Heart right ventricle (tissue), 16 donors: ENCODE measurements around the gene SLC16A10. TPM values are rescaled to one million over a fixed set of nuclear protein-coding genes. Genes with fewer than 3 reads are reported as not detected.
"Not testable (repeated sequence)": the region's sequence is repeated elsewhere in the genome, so short reads cannot be mapped to it uniquely, and the experiment has no call there.

Experiments used
- ATAC-seq, 8 donors: fragments of 200-7000 bp; cut with Tn5 transposase; one replicate each; pipeline ENCODE4 v1.9.1; 2020; ENCODE audit warnings: mild to moderate bottlenecking in 8 of 8, moderate library complexity in 8 of 8, moderate number of reproducible peaks in 1 of 8
- DNase-seq, 2 donors: peaks; one replicate each; pipeline ENCODE4 v3.0.0-alpha.2; 2020
- H3K27ac ChIP-seq, 10 donors: fragments of 200-600 bp; sonication (generic) in 2 of 10; one replicate each; pipeline versions ENCODE4 v1.5.0 to v1.8.0; 2020 to 2022; ENCODE audit warnings: mild to moderate bottlenecking in 3 of 10
- H3K27me3 ChIP-seq, 7 donors: fragments of 200-600 bp; one replicate each; pipeline ENCODE4 v1.8.0; 2021 to 2022; ENCODE audit warnings: mild to moderate bottlenecking in 2 of 7
- H3K36me3 ChIP-seq, 9 donors: fragments of 200-600 bp; sonication (generic) in 1 of 9; one replicate each; pipeline versions ENCODE4 v1.5.0 to v1.8.0; 2020 to 2022; ENCODE audit warnings: mild to moderate bottlenecking in 2 of 9
- H3K4me1 ChIP-seq, 9 donors: fragments of 200-600 bp; sonication (generic) in 1 of 9; one replicate each; pipeline versions ENCODE4 v1.5.0 to v1.8.0; 2020 to 2022; ENCODE audit warnings: mild to moderate bottlenecking in 4 of 9
- H3K4me3 ChIP-seq, 10 donors: fragments of 200-600 bp; sonication (generic) in 2 of 10; one replicate each; pipeline versions ENCODE4 v1.5.0 to v1.8.0; 2020 to 2022; ENCODE audit warnings: mild to moderate bottlenecking in 7 of 10, moderate library complexity in 2 of 10
- H3K9me3 ChIP-seq, 11 donors: fragments of 200-600 bp in 10 of 11; sonication (generic) in 2 of 11; one replicate each; pipeline versions ENCODE4 v1.5.0 to v1.8.0; 2013 to 2022; ENCODE audit warnings: mild to moderate bottlenecking in 2 of 11, control low read depth in 1 of 11, moderate library complexity in 1 of 11
- WGBS, 2 donors: extraction: QIAGEN DNeasy Blood & Tissue Kit; methylation state at CpG; one replicate each; pipeline ENCODE4 v1.1.7; 2013; ENCODE audit warnings: inconsistent platforms in 1 of 2; 5-methylcytosine and 5-hydroxymethylcytosine counted together
- intact Hi-C, 10 donors: fragments of 100-400 bp; cut with DNase I; formaldehyde crosslinking; loops; one replicate each; pipeline versions ENCODE4 v1.11.1 to v1.14.2; 2022
- polyA plus RNA-seq, 2 donors: library from polyadenylated mRNA; stranded (reverse); fragments of 200-250 nt; gene quantifications; one replicate each; pipeline ENCODE4 v1.2.3, GENCODE V29; 2013
- total RNA-seq, 10 donors: library from RNA; stranded (reverse); fragmentation: NEBNext Ultra II Directional in 3 of 10; extraction: Animal tissue kit (Norgen Biotek cat#: 25700) in 3 of 10; gene quantifications; one replicate each; pipeline versions ENCODE4 v1.2.1 to v1.2.4, GENCODE V29; 2021 to 2023
- TF ChIP-seq, protein P1 (sequence below), 9 donors: fragments of 200-600 bp; sonication (generic) in 2 of 9; IDR thresholded peaks; one replicate each; pipeline versions ENCODE4 v1.5.0 to v1.8.0; 2021 to 2022; ENCODE audit warnings: antibody characterized with exemption in 9 of 9, mild to moderate bottlenecking in 5 of 9, moderate library complexity in 1 of 9
- donor health status: Arrhythmogenic right ventricular cardiomyopathy.
- donor health status: ischemic (EF 13 %, LVEDD 7.1; RV severe dilation, severe dysfunction).
- donor health status: healthy with polysubstance abuse.
- donor health status: DM: no; HTN: yes; CAD: no.
- donor health status: DM: no; HTN: no; CAD: no.
- donor health status: ischemic (EF 25% LVEDD 6.9; RV normal size, moderate dysfunction).
- donor health status: ischemic (EF 25% LVEDD 5.7; RV mildly dilated, moderate dysfunction).
- donor health status: healthy.
- donor health status: DM: yes; HTN: yes; CAD: no.
- donor health status: Ischemic cardiomyopathy.
- donor health status: ischemic (EF 35%, LVEDD 5.7; RV mildly dilated, moderate dysfunction).
- donor health status: nonischemic (EF 11% LVEDD 7.7; RV severe dilation, severe dysfunction).
- donor health status: DM: yes; HTN: yes; CAD: no.
- donor health status: PGD.
- donor health status: ischemic (EF 29% LVEDD 5.4; RV normal size, mild dysfunction).
- donor health status: nonischemic (EF 23%, LVEDD 6.1; RV moderate dilation, normal function).

The SLC16A10 gene
- total and polyA plus RNA-seq, 12 donors, result 1.4 to 8.1 (median 5.7) TPM

DNA sequence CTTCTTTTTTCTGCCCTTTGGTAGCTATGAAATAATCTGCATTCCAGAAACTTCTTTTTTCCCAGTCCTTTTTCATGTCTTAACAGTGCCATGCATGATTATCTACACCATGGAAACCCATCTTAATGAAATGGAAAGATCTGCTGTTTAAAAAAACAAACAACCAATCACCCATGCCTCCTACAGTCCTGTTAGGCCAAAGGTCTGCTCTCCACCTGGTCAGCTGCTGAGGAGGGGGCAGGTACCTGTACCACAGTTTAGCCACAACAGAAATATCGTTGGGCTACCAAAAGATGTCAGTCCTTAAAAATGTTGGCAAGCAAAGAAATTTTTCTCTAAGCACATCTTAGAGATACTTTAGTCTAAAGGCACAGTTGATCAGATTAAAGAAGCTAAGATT is 112.6 kb downstream of the SLC16A10 start:
- Histone ChIP-seq H3K9me3 (no peaks in the 10 kb centered on the region), H3K36me3 (no peaks in the 10 kb centered on the region), H3K4me3 (no peak overlapping the region), H3K4me1 (peaks cover 0 to 22% (median 4%) of the 10 kb centered on the region in 9 donors), H3K27me3 (no peaks in the 10 kb centered on the region), H3K27ac (no peak overlapping the region)
- 52 to 53% methylated on average over 1 of the region's 1 CpG for WGBS, 2 donors
- intact Hi-C loops, result loop anchor here in 1 of 10 donors (10.0 kb wide), 1 partner anchor 675 kb away; no protein-coding TSS in a partner anchor
- TF ChIP-seq, protein P1, sequence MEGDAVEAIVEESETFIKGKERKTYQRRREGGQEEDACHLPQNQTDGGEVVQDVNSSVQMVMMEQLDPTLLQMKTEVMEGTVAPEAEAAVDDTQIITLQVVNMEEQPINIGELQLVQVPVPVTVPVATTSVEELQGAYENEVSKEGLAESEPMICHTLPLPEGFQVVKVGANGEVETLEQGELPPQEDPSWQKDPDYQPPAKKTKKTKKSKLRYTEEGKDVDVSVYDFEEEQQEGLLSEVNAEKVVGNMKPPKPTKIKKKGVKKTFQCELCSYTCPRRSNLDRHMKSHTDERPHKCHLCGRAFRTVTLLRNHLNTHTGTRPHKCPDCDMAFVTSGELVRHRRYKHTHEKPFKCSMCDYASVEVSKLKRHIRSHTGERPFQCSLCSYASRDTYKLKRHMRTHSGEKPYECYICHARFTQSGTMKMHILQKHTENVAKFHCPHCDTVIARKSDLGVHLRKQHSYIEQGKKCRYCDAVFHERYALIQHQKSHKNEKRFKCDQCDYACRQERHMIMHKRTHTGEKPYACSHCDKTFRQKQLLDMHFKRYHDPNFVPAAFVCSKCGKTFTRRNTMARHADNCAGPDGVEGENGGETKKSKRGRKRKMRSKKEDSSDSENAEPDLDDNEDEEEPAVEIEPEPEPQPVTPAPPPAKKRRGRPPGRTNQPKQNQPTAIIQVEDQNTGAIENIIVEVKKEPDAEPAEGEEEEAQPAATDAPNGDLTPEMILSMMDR (IDR thresholded peaks at IDR 0.05), result no peak
- DNase-seq (no peak), ATAC-seq (no peak)

DNA sequence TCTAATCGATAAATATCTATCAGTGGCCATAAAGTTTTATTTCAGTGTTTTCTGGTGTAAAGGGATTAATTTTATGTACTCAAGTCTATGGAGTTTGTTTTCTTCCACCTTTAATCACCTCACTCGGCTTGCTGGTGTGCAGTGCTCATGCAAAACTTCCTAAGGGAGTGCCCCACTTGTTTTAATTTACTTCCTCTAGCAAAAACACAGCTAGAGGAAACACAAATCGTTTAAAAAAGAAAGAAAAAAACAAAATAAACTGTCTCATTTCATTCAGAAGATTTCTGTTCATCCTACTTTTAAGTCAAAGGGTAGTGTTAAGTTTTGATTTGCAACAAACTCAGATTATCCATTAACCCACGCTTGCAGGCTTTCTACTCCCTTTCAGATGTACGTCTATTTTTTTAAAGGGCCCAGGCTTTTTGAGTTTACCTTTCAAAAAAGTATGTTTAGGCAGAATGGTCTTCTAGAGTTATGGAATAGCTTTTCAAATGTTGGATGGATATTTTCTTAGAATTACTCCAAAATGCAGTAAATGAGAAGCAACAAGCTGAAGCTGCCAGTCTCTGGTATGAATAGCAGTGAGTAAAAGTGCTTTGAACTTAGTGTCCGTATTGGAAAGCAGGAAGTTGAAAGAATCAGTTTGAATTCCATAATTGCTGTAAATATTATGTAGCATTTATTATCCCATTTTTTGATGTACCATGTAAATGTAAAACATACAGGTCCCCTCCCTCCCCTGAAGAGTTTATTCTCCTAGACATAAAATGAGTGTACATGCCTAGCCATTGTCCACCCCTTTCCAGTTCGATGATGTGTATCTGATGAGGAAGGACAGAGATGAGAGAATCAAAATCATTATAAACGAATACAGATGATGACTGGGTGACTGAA is 113.3 kb downstream of the SLC16A10 start:
- Histone ChIP-seq H3K4me1 (peaks cover 0 to 23% (median 4%) of the 10 kb centered on the region in 9 donors), H3K9me3 (no peaks in the 10 kb centered on the region), H3K4me3 (no peak overlapping the region), H3K27me3 (no peaks in the 10 kb centered on the region), H3K36me3 (no peaks in the 10 kb centered on the region), H3K27ac (no peak overlapping the region)
- 58% methylated on average over 8 of the region's 8 CpGs for WGBS, 2 donors
- DNase-seq (no peak), ATAC-seq (no peak)
- TF ChIP-seq, protein P1 (IDR thresholded peaks at IDR 0.05), result no peak
- intact Hi-C loops, result loop anchor here in 1 of 10 donors (10.0 kb wide), 1 partner anchor 676 kb away; no protein-coding TSS in a partner anchor

DNA sequence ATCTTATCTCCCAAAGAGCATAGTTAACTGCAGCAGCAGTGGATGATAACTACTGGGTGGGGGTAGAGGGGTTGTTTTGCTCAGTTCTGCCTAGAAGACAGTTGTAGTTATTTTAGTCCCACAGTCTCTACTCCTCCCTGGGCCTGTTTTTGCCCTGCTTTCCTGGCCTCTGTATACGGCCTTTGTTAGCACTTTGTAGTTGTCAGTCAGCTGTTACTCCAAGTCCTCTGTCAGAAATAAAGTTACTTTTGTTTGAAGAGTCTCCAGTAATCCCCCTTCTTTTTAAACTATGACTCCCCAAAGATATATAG is 113.9 kb downstream of the SLC16A10 start:
- H3K36me3 ChIP-seq, result no peaks in the 10 kb centered on the region
- intact Hi-C loops, result loop anchor here in 1 of 10 donors (10.0 kb wide), 1 partner anchor 676 kb away; no protein-coding TSS in a partner anchor
- peaks cover 0 to 25% (median 4%) of the 10 kb centered on the region in 9 donors for H3K4me1 ChIP-seq
- no peaks in the 10 kb centered on the region for H3K9me3 ChIP-seq
- TF ChIP-seq, protein P1 (IDR thresholded peaks at IDR 0.05), result no peak
- H3K27me3 ChIP-seq, result no peaks in the 10 kb centered on the region
- ATAC-seq (no peak), DNase-seq (no peak)
- H3K4me3 ChIP-seq, result no peak overlapping the region
- WGBS, 2 donors, result 24 to 30% methylated on average over 1 of the region's 1 CpG
- no peak overlapping the region for H3K27ac ChIP-seq

DNA sequence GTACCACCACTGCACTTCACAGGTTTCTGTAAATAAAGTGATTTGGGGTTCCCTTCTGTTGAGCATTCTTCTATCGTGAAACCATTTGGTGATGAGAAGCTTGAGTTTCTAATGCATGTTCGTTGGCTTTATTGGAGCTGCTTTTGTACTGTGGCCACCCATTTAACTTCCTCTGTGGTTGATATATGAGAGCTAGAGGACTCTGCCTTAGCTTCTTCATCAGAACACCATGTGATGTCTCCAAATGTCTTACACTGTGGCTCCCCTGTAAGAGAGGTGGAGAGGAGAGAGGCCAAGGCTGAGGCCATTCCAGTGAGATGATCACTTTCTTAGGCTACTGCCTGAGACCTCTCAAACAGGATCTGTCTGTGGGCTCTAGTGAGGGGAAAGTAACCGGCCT is 114.5 kb downstream of the SLC16A10 start:
- TF ChIP-seq, protein P1 (IDR thresholded peaks at IDR 0.05), result no peak
- no peak for DNase-seq
- ATAC-seq, result no peak
- Histone ChIP-seq H3K9me3 (no peaks in the 10 kb centered on the region), H3K36me3 (no peaks in the 10 kb centered on the region), H3K4me1 (peaks cover 0 to 25% (median 4%) of the 10 kb centered on the region in 9 donors), H3K27ac (no peak overlapping the region), H3K4me3 (no peak overlapping the region), H3K27me3 (no peaks in the 10 kb centered on the region)
- WGBS, 2 donors, result 93 to 97% methylated on average over 3 of the region's 3 CpGs
- intact Hi-C loops, result loop anchor here in 1 of 10 donors (10.0 kb wide), 1 partner anchor 677 kb away; no protein-coding TSS in a partner anchor

DNA sequence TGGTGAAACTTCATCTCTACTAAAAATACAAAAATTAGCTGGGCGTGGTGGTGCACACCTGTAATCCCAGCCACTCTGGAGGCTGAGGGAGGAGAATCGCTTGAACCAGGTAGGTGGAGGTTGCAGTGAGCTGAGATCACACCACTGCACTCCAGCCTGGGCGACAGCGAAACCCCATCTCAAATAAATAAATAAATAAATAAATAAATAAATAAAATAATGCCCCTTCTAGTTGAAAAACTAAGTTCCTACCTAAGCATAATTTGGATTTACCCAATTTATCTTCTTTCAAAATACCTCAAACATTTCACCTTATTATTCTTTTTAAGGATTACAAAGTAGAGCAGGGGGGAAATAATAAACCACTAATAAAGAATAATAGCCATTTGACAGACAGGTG is 116.2 kb downstream of the SLC16A10 start:
- not testable (repeated sequence) for H3K4me3 ChIP-seq, H3K27me3 ChIP-seq, ATAC-seq, H3K9me3 ChIP-seq, H3K36me3 ChIP-seq, H3K27ac ChIP-seq, DNase-seq
- intact Hi-C loops, result loop anchor here in 1 of 10 donors (10.0 kb wide), 1 partner anchor 679 kb away; no protein-coding TSS in a partner anchor
- 96 to 98% methylated on average over 4 of the region's 4 CpGs for whole genome bisulfite sequencing, 2 donors
- H3K4me1 ChIP-seq, result peaks cover 0 to 28% (median 4%) of the 10 kb centered on the region in 9 donors
